Loucy (cell line): ENCODE measurements around the gene FGG.

Experiments
- H2AFZ ChIP-seq: fragments of 200-600 bp; sonication (generic); 2 replicates; pipeline ENCODE4 v1.6.0; 2016; ENCODE audit warnings: antibody characterized with exemption, mild to moderate bottlenecking, low read length, moderate library complexity
- H3F3A ChIP-seq: fragments of 200-600 bp; 2 replicates; pipeline ENCODE4 v1.6.0; 2016; ENCODE audit warnings: antibody characterized with exemption, low read depth, mild to moderate bottlenecking
- H3K27me3 ChIP-seq: fragments of 200-600 bp; sonication (generic); 2 replicates; pipeline ENCODE4 v1.6.1; 2014; ENCODE audit warnings: low read length, mild to moderate bottlenecking; ENCODE audit not compliant: insufficient read depth, poor library complexity, severe bottlenecking
- H3K36me3 ChIP-seq: fragments of 200-600 bp; sonication (generic); 2 replicates; pipeline ENCODE4 v1.6.1; 2016; ENCODE audit warnings: low read length; ENCODE audit not compliant: insufficient read depth
- H3K4me1 ChIP-seq: fragments of 200-600 bp; sonication (generic); 2 replicates; pipeline ENCODE4 v1.5.1; 2014; ENCODE audit warnings: low read length, mild to moderate bottlenecking; ENCODE audit not compliant: insufficient read depth, poor library complexity, severe bottlenecking
- H3K4me2 ChIP-seq: fragments of 200-600 bp; sonication (generic); 2 replicates; pipeline ENCODE4 v1.6.0; 2014; ENCODE audit warnings: antibody characterized with exemption, low read length, low read depth, mild to moderate bottlenecking; ENCODE audit not compliant: poor library complexity, severe bottlenecking
- H3K4me3 ChIP-seq: fragments of 200-600 bp; sonication (generic); 2 replicates; pipeline ENCODE4 v1.5.1; 2014; ENCODE audit warnings: low read length, mild to moderate bottlenecking, mixed read lengths; ENCODE audit not compliant: poor library complexity, severe bottlenecking
- H3K79me2 ChIP-seq: fragments of 200-600 bp; sonication (generic); 2 replicates; pipeline ENCODE4 v1.6.1; 2014; ENCODE audit warnings: low read length; ENCODE audit not compliant: insufficient read depth
- H3K9ac ChIP-seq: fragments of 200-600 bp; sonication (generic); 2 replicates; pipeline ENCODE4 v1.6.0; 2014; ENCODE audit warnings: mild to moderate bottlenecking, low read depth, low read length, moderate library complexity; ENCODE audit not compliant: poor library complexity, severe bottlenecking
- H3K9me2 ChIP-seq: fragments of 200-600 bp; sonication (generic); replicated peaks from 2 replicates; pipeline ENCODE4 v1.6.1; 2016; ENCODE audit warnings: low read depth, low read length, mixed read lengths
- H3K9me3 ChIP-seq: fragments of 200-600 bp; sonication (generic); 2 replicates; pipeline ENCODE4 v1.6.1; 2014; ENCODE audit warnings: mild to moderate bottlenecking, antibody characterized with exemption, low read length, low read depth; ENCODE audit not compliant: insufficient read depth
- H4K20me1 ChIP-seq: fragments of 200-600 bp; sonication (generic); 2 replicates; pipeline ENCODE4 v1.6.0; 2014; ENCODE audit warnings: antibody characterized with exemption, low read length, mild to moderate bottlenecking; ENCODE audit not compliant: insufficient read depth, poor library complexity, severe bottlenecking
- EZH2phosphoT487 ChIP-seq: fragments of 200-600 bp; IDR thresholded peaks from 2 replicates; pipeline ENCODE4 v1.6.1; 2018; ENCODE audit warnings: antibody characterized with exemption, mild to moderate bottlenecking, moderate library complexity, borderline replicate concordance
- TF ChIP-seq, protein P1 (sequence below): fragments of 200-600 bp; sonication (generic); conservative IDR thresholded peaks from 2 replicates; pipeline ENCODE4 v1.5.1; 2014; ENCODE audit warnings: mild to moderate bottlenecking, antibody characterized with exemption, low read length

The FGG gene

DNA sequence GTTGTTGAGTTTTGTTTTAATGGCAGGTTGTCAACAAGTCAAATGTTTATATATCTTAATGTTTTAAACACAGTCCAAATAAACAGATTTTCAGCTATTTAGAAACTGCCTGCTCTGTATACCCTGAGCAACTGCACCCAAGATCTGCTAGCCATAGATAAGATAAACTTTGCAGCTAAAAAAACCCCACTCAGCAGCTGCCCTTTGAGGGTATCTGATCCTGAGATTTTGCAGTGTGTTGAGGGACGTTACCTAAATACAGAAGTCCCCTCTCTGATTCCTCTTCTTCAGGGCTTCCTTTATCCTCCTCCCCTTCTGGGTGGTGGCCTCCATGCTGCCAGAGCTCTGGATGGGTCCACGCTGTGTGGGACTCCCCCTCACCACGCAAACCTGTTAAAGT lies 11.0 kb upstream of the FGG start:
- H3K4me3 ChIP-seq, result no peak overlapping the region
- no peaks in the 10 kb centered on the region for H3K9me3 ChIP-seq
- no peaks in the 10 kb centered on the region for H3K9me2 ChIP-seq
- H4K20me1 ChIP-seq, result no peaks in the 10 kb centered on the region
- H3F3A ChIP-seq, result no peaks in the 10 kb centered on the region
- TF ChIP-seq, protein P1, sequence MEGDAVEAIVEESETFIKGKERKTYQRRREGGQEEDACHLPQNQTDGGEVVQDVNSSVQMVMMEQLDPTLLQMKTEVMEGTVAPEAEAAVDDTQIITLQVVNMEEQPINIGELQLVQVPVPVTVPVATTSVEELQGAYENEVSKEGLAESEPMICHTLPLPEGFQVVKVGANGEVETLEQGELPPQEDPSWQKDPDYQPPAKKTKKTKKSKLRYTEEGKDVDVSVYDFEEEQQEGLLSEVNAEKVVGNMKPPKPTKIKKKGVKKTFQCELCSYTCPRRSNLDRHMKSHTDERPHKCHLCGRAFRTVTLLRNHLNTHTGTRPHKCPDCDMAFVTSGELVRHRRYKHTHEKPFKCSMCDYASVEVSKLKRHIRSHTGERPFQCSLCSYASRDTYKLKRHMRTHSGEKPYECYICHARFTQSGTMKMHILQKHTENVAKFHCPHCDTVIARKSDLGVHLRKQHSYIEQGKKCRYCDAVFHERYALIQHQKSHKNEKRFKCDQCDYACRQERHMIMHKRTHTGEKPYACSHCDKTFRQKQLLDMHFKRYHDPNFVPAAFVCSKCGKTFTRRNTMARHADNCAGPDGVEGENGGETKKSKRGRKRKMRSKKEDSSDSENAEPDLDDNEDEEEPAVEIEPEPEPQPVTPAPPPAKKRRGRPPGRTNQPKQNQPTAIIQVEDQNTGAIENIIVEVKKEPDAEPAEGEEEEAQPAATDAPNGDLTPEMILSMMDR, result no peak
- no peak for TF ChIP-seq EZH2phosphoT487
- H3K4me1 ChIP-seq, result no peaks in the 10 kb centered on the region
- H3K9ac ChIP-seq, result no peak overlapping the region
- no peaks in the 10 kb centered on the region for H3K36me3 ChIP-seq
- H3K4me2 ChIP-seq, result no peak overlapping the region
- no peaks in the 10 kb centered on the region for H3K27me3 ChIP-seq
- no peaks in the 10 kb centered on the region for H3K79me2 ChIP-seq
- H2AFZ ChIP-seq, result no peak overlapping the region

DNA sequence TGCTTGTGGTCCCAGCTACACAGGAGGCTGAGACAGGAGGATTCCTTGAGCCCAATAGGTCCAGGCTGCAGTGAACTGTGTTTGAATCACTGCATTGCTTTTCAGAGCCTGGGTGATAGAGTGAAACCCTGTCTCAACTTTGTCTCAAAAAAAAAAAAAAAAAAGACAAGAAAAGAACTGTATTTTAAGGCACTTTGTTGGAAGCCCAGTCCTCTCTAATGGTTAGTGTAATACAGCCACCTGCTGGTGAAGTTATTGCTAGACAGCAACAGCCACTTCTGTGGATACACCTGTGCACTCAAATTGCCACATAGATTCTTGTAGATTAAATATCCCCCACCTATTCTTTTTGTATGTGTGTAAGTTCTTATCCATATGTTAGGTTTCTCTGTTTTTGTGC lies 10.1 kb upstream of the FGG start:
- Histone ChIP-seq H3K4me2 (no peak overlapping the region), H3K36me3 (no peaks in the 10 kb centered on the region), H3F3A (no peaks in the 10 kb centered on the region), H3K9me3 (no peaks in the 10 kb centered on the region), H3K4me1 (no peaks in the 10 kb centered on the region), H3K79me2 (no peaks in the 10 kb centered on the region), H3K27me3 (no peaks in the 10 kb centered on the region), H3K9ac (no peak overlapping the region), H3K9me2 (no peaks in the 10 kb centered on the region), H4K20me1 (no peaks in the 10 kb centered on the region), H2AFZ (no peak overlapping the region), H3K4me3 (no peak overlapping the region)
- TF ChIP-seq, protein P1, result peak; percentile 71
- no peak for TF ChIP-seq EZH2phosphoT487

- Histone ChIP-seq H4K20me1 (no peaks in the 10 kb centered on the region), H3K9me3 (no peaks in the 10 kb centered on the region), H3K79me2 (no peaks in the 10 kb centered on the region), H3K9me2 (no peaks in the 10 kb centered on the region), H3K4me1 (no peaks in the 10 kb centered on the region), H3K36me3 (no peaks in the 10 kb centered on the region), H2AFZ (0 out of 2 replicates have a peak overlapping the region, but pooled peaks have one; percentile 29), H3K4me3 (no peak overlapping the region), H3K9ac (no peak overlapping the region), H3K4me2 (no peak overlapping the region), H3K27me3 (no peaks in the 10 kb centered on the region), H3F3A (no peaks in the 10 kb centered on the region)
- TF ChIP-seq, protein P1, result no peak
- no peak for TF ChIP-seq EZH2phosphoT487
Observed at GRCh38 chr4:154620111-154620510, 7.7 kb upstream of the FGG start.
